ENCODE results near the gene SGTA. TPM values are rescaled to one million over a fixed set of nuclear protein-coding genes. Genes with fewer than 3 reads are reported as not detected.

SGTA gene
- total and polyA plus RNA-seq, 4 donors: 16.7 to 38.4 (median 21.0) TPM

DNA sequence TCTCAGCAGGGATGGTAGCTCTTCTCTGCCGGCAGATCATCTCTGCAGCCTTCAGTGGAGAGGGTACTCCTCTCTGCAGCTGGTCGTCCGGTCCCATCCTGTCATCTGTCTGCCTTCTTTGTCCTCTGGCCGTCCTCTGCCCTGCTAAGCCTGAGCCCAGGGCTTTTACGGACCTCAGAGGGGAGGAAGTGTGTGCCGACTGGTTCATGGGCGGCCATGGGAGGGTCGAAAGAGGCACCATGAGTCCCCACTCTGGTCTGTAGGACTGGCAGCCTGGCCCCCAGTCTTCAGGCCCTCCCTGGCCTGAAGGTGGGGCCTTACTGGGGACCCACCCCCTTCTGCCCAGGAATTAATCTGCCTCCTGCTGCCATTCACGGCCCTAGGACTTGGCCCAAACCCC lies 40.6 kb upstream of the SGTA start:
- no peak for DNase-seq (ENCODE audit: low spot score)
- TF ChIP-seq, protein P1, sequence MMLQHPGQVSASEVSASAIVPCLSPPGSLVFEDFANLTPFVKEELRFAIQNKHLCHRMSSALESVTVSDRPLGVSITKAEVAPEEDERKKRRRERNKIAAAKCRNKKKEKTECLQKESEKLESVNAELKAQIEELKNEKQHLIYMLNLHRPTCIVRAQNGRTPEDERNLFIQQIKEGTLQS (IDR thresholded peaks at IDR 0.05): no peak
- TF ChIP-seq, protein P2, sequence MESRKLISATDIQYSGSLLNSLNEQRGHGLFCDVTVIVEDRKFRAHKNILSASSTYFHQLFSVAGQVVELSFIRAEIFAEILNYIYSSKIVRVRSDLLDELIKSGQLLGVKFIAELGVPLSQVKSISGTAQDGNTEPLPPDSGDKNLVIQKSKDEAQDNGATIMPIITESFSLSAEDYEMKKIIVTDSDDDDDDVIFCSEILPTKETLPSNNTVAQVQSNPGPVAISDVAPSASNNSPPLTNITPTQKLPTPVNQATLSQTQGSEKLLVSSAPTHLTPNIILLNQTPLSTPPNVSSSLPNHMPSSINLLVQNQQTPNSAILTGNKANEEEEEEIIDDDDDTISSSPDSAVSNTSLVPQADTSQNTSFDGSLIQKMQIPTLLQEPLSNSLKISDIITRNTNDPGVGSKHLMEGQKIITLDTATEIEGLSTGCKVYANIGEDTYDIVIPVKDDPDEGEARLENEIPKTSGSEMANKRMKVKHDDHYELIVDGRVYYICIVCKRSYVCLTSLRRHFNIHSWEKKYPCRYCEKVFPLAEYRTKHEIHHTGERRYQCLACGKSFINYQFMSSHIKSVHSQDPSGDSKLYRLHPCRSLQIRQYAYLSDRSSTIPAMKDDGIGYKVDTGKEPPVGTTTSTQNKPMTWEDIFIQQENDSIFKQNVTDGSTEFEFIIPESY (IDR thresholded peaks at IDR 0.05): no peak
- no peak for TF ChIP-seq TAF1 (conservative IDR thresholded peaks at IDR 0.05)
- TF ChIP-seq HNF4G (IDR thresholded peaks at IDR 0.05): no peak
- no peak for TF ChIP-seq FOXA1 (IDR thresholded peaks at IDR 0.05)
- no peak for TF ChIP-seq RXRA (IDR thresholded peaks at IDR 0.05)
- TF ChIP-seq RAD21 (IDR thresholded peaks at IDR 0.05): no peak
- no peak for TF ChIP-seq HNF4A (conservative IDR thresholded peaks at IDR 0.05)
- no peak for TF ChIP-seq REST (IDR thresholded peaks at IDR 0.05)
- TF ChIP-seq, protein P3, sequence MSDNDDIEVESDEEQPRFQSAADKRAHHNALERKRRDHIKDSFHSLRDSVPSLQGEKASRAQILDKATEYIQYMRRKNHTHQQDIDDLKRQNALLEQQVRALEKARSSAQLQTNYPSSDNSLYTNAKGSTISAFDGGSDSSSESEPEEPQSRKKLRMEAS (IDR thresholded peaks at IDR 0.05): no peak
- no peak for TF ChIP-seq JUND (IDR thresholded peaks at IDR 0.05)
- no peak for TF ChIP-seq GABPA (IDR thresholded peaks at IDR 0.05 in 1 of 2, conservative IDR thresholded peaks at IDR 0.05 in 1 of 2)
- TF ChIP-seq SP1 (IDR thresholded peaks at IDR 0.05): no peak
- TF ChIP-seq, protein P4, sequence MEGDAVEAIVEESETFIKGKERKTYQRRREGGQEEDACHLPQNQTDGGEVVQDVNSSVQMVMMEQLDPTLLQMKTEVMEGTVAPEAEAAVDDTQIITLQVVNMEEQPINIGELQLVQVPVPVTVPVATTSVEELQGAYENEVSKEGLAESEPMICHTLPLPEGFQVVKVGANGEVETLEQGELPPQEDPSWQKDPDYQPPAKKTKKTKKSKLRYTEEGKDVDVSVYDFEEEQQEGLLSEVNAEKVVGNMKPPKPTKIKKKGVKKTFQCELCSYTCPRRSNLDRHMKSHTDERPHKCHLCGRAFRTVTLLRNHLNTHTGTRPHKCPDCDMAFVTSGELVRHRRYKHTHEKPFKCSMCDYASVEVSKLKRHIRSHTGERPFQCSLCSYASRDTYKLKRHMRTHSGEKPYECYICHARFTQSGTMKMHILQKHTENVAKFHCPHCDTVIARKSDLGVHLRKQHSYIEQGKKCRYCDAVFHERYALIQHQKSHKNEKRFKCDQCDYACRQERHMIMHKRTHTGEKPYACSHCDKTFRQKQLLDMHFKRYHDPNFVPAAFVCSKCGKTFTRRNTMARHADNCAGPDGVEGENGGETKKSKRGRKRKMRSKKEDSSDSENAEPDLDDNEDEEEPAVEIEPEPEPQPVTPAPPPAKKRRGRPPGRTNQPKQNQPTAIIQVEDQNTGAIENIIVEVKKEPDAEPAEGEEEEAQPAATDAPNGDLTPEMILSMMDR (IDR thresholded peaks at IDR 0.05; ENCODE audit: low read depth, low read length, missing input control): no peak
- TF ChIP-seq NR2F2 (IDR thresholded peaks at IDR 0.05): no peak
- TF ChIP-seq YY1 (IDR thresholded peaks at IDR 0.05): no peak
- no peak overlapping the region for H3K9ac ChIP-seq (ENCODE audit: low read depth in 1 of 2, low read length in 2 of 2)
- 87% methylated on average over 9 of the region's 9 CpGs for WGBS
- no peak overlapping the region for H3K27ac ChIP-seq (ENCODE audit: low read depth in 1 of 2, low read length in 2 of 2)
- H3K4me1 ChIP-seq (ENCODE audit: control insufficient read depth in 4 of 4, insufficient read depth in 4 of 4, low read length in 3 of 4): peaks cover 0 to 12% (median 4%) of the 10 kb centered on the region in 4 donors
- peaks cover 0 to 33% (median 17%) of the 10 kb centered on the region in 4 donors for H3K36me3 ChIP-seq (ENCODE audit: control insufficient read depth in 4 of 4, insufficient read depth in 3 of 4, low read depth in 1 of 4, low read length in 3 of 4)
- H3K9me3 ChIP-seq (ENCODE audit: control insufficient read depth in 4 of 4, low read length in 3 of 4): peaks cover 0 to 16% (median 14%) of the 10 kb centered on the region in 4 donors
- H3K4me3 ChIP-seq (ENCODE audit: low read depth in 1 of 3, low read length in 3 of 3): no peak overlapping the region
- H3K27me3 ChIP-seq (ENCODE audit: control insufficient read depth in 4 of 4, insufficient read depth in 4 of 4, low read length in 3 of 4): no peaks in the 10 kb centered on the region

DNA sequence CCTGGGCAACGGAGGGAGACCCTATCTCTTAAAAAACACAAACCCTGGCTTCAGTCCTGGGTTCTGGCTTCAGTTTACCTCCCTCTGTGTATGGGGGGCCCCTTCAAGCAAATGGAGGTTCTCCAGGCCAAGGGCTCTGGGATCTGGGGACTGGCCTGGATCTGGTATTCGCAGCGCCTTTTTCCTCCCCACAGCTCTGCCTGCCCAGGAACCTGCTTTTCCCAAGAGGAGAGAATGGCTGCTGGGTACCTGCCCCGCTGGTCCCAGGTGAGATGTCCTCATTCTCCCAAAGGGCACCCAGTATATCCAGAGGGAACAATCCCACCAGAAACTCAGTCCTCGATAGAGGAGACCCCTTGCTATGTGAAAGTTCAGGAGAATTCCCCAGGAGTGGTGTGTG lies 39.8 kb upstream of the SGTA start:
- H3K36me3 ChIP-seq (ENCODE audit: control insufficient read depth in 4 of 4, insufficient read depth in 3 of 4, low read depth in 1 of 4, low read length in 3 of 4): peaks cover 0 to 29% (median 12%) of the 10 kb centered on the region in 4 donors
- H3K9me3 ChIP-seq (ENCODE audit: control insufficient read depth in 4 of 4, low read length in 3 of 4): peaks cover 0 to 10% (median 9%) of the 10 kb centered on the region in 4 donors
- DNase-seq (ENCODE audit: low spot score): no peak
- H3K9ac ChIP-seq (ENCODE audit: low read depth in 1 of 2, low read length in 2 of 2): no peak overlapping the region
- peaks cover 0 to 12% (median 4%) of the 10 kb centered on the region in 4 donors for H3K4me1 ChIP-seq (ENCODE audit: control insufficient read depth in 4 of 4, insufficient read depth in 4 of 4, low read length in 3 of 4)
- H3K27me3 ChIP-seq (ENCODE audit: control insufficient read depth in 4 of 4, insufficient read depth in 4 of 4, low read length in 3 of 4): no peaks in the 10 kb centered on the region
- H3K4me3 ChIP-seq (ENCODE audit: low read depth in 1 of 3, low read length in 3 of 3): no peak overlapping the region
- WGBS: 96% methylated on average over 5 of the region's 5 CpGs
- H3K27ac ChIP-seq (ENCODE audit: low read depth in 1 of 2, low read length in 2 of 2): no peak overlapping the region
- TF ChIP-seq FOXA1 (IDR thresholded peaks at IDR 0.05) (no peak), TAF1 (conservative IDR thresholded peaks at IDR 0.05) (no peak), FOXA2 (IDR thresholded peaks at IDR 0.05) (no peak), SP1 (IDR thresholded peaks at IDR 0.05) (no peak), HNF4G (IDR thresholded peaks at IDR 0.05) (no peak), JUND (IDR thresholded peaks at IDR 0.05) (no peak), GABPA (IDR thresholded peaks at IDR 0.05 in 1 of 2, conservative IDR thresholded peaks at IDR 0.05 in 1 of 2) (no peak), RAD21 (IDR thresholded peaks at IDR 0.05) (no peak), HNF4A (conservative IDR thresholded peaks at IDR 0.05) (no peak), YY1 (IDR thresholded peaks at IDR 0.05) (no peak), REST (IDR thresholded peaks at IDR 0.05) (no peak), EGR1 (IDR thresholded peaks at IDR 0.05; ENCODE audit: low read depth in 2 of 2) (no peak), NR2F2 (IDR thresholded peaks at IDR 0.05) (no peak)
- TF ChIP-seq, protein P2 (IDR thresholded peaks at IDR 0.05): no peak
